DND-41 (cell line): ENCODE data around the gene SGCD.

Experiments
- ATAC-seq: fragments of 200-7000 bp; cut with Tn5 transposase; 3 replicates; pipeline ENCODE4 v1.9.1; 2021; ENCODE audit warnings: low read depth; ENCODE audit not compliant: insufficient read depth
- DNase-seq: peaks from one replicate; pipeline ENCODE4 v3.0.0-alpha.2; 2020
- H2AFZ ChIP-seq: 2 replicates; pipeline ENCODE4 v1.6.0; 2012; ENCODE audit warnings: low read depth, low read length
- H3K27ac ChIP-seq: 2 replicates; pipeline ENCODE4 v1.5.1; 2012; ENCODE audit warnings: low read length, inconsistent platforms
- H3K27me3 ChIP-seq: fragments of 200-600 bp; sonication (generic); 2 replicates; pipeline ENCODE4 v1.6.0; 2012; ENCODE audit warnings: low read length, mild to moderate bottlenecking, inconsistent platforms; ENCODE audit not compliant: insufficient read depth, poor library complexity
- H3K36me3 ChIP-seq: 2 replicates; pipeline ENCODE4 v1.5.1; 2012; ENCODE audit warnings: low read length, inconsistent platforms; ENCODE audit not compliant: insufficient read depth
- H3K4me1 ChIP-seq: 2 replicates; pipeline ENCODE4 v1.5.1; 2012; ENCODE audit warnings: mild to moderate bottlenecking, low read length; ENCODE audit not compliant: insufficient read depth
- H3K4me2 ChIP-seq: 2 replicates; pipeline ENCODE4 v1.6.0; 2012; ENCODE audit warnings: mild to moderate bottlenecking, moderate library complexity, low read length, inconsistent platforms; ENCODE audit not compliant: insufficient read depth
- H3K4me3 ChIP-seq, 2 experiments: fragments of 200-600 bp in 1 of 2; shearing (Covaris generic) in 1 of 2; 2 replicates each; pipeline ENCODE4 v1.5.1; 2012 to 2016; ENCODE audit warnings: inconsistent platforms in 2 of 2, low read length in 2 of 2, mild to moderate bottlenecking in 2 of 2, low read depth in 1 of 2, moderate library complexity in 1 of 2
- H3K79me2 ChIP-seq: 2 replicates; pipeline ENCODE4 v1.6.0; 2012; ENCODE audit warnings: low read length, inconsistent platforms; ENCODE audit not compliant: insufficient read depth
- H3K9ac ChIP-seq: 2 replicates; pipeline ENCODE4 v1.6.0; 2012; ENCODE audit warnings: low read depth, mild to moderate bottlenecking, inconsistent platforms, low read length, moderate library complexity
- H3K9me3 ChIP-seq: 2 replicates; pipeline ENCODE4 v1.5.1; 2012; ENCODE audit warnings: low read length, moderate library complexity, mild to moderate bottlenecking, inconsistent platforms; ENCODE audit not compliant: insufficient read depth, severe bottlenecking
- H4K20me1 ChIP-seq: 2 replicates; pipeline ENCODE4 v1.6.0; 2012; ENCODE audit warnings: low read length; ENCODE audit not compliant: insufficient read depth
- EZH2 ChIP-seq: IDR thresholded peaks from 3 replicates; pipeline ENCODE4 v1.6.1; 2012; ENCODE audit warnings: borderline replicate concordance, low read depth, mild to moderate bottlenecking, moderate library complexity, low read length, inconsistent platforms; ENCODE audit not compliant: severe bottlenecking
- TF ChIP-seq, protein P1 (sequence below): IDR thresholded peaks from 2 replicates; pipeline ENCODE4 v1.5.1; 2012; ENCODE audit warnings: borderline replicate concordance, low read length, moderate library complexity, mild to moderate bottlenecking; ENCODE audit not compliant: poor library complexity, severe bottlenecking; ENCODE audit errors: extremely low read depth

The SGCD gene

DNA sequence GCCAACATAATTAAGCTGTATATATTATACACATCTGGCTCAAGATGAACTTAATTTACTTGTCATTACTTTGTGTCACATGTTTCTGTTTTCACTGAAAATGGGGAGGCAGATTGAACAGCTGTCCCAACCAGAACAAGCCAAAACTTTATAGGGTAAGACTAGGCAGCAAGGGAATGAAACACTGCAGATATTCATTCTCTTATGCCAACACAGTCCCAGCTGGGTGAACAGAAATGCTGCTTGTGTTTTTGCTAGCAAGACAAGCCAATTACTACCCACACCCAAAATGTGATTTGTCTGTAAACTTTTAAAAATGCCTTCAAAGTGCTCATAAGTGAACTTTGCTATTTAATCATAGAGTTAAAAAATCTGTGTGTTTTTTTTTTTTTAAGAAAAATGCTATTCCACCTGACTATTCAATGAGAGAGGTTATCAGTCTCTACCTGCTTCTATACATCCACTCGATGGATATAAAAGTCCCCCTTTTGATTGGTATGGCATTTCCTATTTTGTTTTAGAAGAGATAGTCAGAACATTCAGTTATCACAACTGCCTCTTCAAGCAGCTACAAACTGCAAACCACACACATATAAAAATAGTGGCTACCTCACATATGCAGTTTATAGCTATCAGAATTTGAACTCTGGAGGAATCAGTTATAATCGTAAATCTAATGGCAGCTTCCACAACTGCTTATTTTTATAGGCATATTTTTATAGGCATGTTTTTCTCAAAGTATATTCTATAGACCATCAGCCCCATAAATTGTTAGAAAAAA lies 431.2 kb downstream of the SGCD start:
- ATAC-seq (no peak), DNase-seq (no peak)
- Histone ChIP-seq H3K27me3 (no peaks in the 10 kb centered on the region), H3K36me3 (no peaks in the 10 kb centered on the region), H3K9me3 (no peaks in the 10 kb centered on the region), H4K20me1 (no peaks in the 10 kb centered on the region), H3K79me2 (no peaks in the 10 kb centered on the region), H2AFZ (no peak overlapping the region), H3K9ac (no peak overlapping the region), H3K4me1 (no peaks in the 10 kb centered on the region), H3K4me3 (no peak overlapping the region), H3K27ac (no peak overlapping the region), H3K4me2 (no peak overlapping the region)
- TF ChIP-seq, protein P1, sequence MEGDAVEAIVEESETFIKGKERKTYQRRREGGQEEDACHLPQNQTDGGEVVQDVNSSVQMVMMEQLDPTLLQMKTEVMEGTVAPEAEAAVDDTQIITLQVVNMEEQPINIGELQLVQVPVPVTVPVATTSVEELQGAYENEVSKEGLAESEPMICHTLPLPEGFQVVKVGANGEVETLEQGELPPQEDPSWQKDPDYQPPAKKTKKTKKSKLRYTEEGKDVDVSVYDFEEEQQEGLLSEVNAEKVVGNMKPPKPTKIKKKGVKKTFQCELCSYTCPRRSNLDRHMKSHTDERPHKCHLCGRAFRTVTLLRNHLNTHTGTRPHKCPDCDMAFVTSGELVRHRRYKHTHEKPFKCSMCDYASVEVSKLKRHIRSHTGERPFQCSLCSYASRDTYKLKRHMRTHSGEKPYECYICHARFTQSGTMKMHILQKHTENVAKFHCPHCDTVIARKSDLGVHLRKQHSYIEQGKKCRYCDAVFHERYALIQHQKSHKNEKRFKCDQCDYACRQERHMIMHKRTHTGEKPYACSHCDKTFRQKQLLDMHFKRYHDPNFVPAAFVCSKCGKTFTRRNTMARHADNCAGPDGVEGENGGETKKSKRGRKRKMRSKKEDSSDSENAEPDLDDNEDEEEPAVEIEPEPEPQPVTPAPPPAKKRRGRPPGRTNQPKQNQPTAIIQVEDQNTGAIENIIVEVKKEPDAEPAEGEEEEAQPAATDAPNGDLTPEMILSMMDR: no peak
- no peak for TF ChIP-seq EZH2

- TF ChIP-seq, protein P1: no peak
- TF ChIP-seq EZH2: no peak
- H3K27ac ChIP-seq: no peak overlapping the region
- H3K27me3 ChIP-seq: no peaks in the 10 kb centered on the region
- H3K79me2 ChIP-seq: no peaks in the 10 kb centered on the region
- DNase-seq (no peak), ATAC-seq (no peak)
- no peak overlapping the region for H3K9ac ChIP-seq
- H2AFZ ChIP-seq: no peak overlapping the region
- H3K4me1 ChIP-seq: no peaks in the 10 kb centered on the region
- no peak overlapping the region for H3K4me2 ChIP-seq
- H4K20me1 ChIP-seq: no peaks in the 10 kb centered on the region
- no peaks in the 10 kb centered on the region for H3K36me3 ChIP-seq
- H3K9me3 ChIP-seq: no peaks in the 10 kb centered on the region
- no peak overlapping the region for H3K4me3 ChIP-seq
Observed at GRCh38 chr5:156759156-156759555, 432.2 kb downstream of the SGCD start.

- no peak overlapping the region for H3K4me3 ChIP-seq
- no peaks in the 10 kb centered on the region for H3K4me1 ChIP-seq
- H4K20me1 ChIP-seq: no peaks in the 10 kb centered on the region
- H3K27ac ChIP-seq: no peak overlapping the region
- H3K36me3 ChIP-seq: no peaks in the 10 kb centered on the region
- H2AFZ ChIP-seq: no peak overlapping the region
- H3K27me3 ChIP-seq: no peaks in the 10 kb centered on the region
- TF ChIP-seq EZH2: no peak
- DNase-seq (no peak), ATAC-seq (no peak)
- H3K9ac ChIP-seq: no peak overlapping the region
- no peak overlapping the region for H3K4me2 ChIP-seq
- H3K79me2 ChIP-seq: no peaks in the 10 kb centered on the region
- no peaks in the 10 kb centered on the region for H3K9me3 ChIP-seq
Observed at GRCh38 chr5:156762771-156763170, 435.8 kb downstream of the SGCD start.

DNA sequence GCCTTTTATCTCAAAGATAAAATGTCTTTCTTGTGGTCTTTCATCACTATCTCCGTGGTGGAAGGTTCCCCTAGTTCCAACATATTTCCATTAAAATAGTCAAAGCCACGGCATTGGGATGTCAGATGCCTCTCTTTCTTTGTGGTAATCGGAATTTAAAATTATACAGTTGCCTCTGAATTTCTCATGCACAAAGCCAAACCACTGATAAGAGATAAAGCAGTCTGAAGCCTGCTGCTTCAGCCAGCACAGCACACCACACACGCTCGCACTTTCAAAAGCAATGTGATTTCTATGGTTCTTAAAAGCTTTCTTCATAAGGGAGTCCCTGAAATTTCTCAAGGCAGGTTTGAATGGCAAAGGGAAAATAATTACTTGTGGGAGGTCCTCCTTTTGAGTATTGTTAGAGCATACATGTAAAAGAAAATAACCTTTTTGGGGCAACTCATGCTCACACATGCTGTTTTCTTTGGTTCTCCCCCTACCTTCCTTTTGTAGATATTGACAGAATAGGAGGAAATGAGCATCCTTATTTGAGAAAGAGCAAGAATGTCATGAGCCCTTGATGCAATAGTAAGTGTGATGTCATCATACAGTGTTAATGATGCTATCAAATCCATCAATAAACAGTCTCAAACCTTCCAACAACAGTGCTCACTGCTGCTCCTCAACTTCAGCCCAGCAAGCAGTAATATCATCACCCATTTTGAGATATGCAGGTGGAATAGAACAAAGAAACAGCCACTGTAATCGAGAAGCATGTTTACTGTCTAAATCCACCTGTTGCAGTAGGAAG lies 437.4 kb downstream of the SGCD start:
- TF ChIP-seq EZH2: no peak
- TF ChIP-seq, protein P1: no peak
- Histone ChIP-seq H3K4me2 (no peak overlapping the region), H3K9me3 (no peaks in the 10 kb centered on the region)

More for the DNA sequence above, 437.4 kb downstream of the SGCD start:
- H3K27me3 ChIP-seq: no peaks in the 10 kb centered on the region
- no peak overlapping the region for H2AFZ ChIP-seq
- H3K27ac ChIP-seq: no peak overlapping the region
- H3K9ac ChIP-seq: no peak overlapping the region
- no peaks in the 10 kb centered on the region for H3K4me1 ChIP-seq
- no peak overlapping the region for H3K4me3 ChIP-seq
- H3K79me2 ChIP-seq: no peaks in the 10 kb centered on the region
- no peak for ATAC-seq
- H3K36me3 ChIP-seq: no peaks in the 10 kb centered on the region
- no peaks in the 10 kb centered on the region for H4K20me1 ChIP-seq
- no peak for DNase-seq
